ENCODE results near the gene SLC35F3.

The SLC35F3 gene

DNA sequence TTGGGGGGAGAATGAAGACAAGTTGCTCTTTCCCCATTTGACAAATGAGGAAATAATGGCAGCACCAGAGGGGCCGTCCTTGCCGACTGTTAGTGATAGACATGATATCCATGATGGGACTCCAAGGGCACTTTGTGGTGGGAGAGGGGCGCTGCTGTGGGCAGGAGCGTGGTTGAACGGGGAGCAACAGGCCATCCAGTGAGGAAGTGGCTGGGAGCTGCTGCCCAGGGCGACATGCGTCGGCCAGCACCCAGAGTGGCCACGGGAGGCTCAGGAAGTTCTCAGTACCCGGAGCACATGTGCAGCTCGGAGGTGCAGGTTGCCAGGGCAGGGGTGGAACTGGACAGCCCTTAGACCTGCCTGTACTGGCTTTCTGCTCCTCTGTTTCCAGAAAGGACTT is 71.0 kb downstream of the SLC35F3 start:
- DNase-seq, result no peak

DNA sequence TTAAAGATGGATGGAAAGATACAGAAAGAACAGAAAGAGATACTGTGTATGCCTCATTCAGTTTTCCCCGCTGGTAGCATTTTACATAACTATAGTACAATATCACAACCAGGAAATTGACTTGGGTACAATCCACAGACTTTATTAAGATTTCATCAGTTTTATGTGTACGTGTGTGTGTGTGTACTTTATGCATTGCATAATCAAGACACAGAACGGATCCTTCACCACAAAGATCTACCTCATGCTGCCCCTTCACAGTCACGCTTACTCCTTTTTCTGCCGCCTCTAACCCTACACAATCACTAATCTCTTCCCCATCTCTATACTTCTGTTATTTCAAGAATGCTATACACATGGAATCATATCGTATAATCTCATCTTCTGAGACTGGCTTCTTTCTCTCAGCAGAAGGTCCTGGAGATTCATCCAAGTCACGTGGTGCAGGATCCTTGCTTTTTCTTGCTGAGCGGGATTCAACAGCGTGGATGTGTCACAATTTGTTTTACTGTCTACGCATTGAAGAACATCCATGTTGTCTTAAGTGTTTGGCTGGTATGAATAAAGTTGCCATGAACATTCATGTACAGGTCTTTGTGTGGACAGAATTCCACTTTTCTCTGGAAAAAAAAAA is 76.7 kb downstream of the SLC35F3 start:
- no peak for DNase-seq

DNA sequence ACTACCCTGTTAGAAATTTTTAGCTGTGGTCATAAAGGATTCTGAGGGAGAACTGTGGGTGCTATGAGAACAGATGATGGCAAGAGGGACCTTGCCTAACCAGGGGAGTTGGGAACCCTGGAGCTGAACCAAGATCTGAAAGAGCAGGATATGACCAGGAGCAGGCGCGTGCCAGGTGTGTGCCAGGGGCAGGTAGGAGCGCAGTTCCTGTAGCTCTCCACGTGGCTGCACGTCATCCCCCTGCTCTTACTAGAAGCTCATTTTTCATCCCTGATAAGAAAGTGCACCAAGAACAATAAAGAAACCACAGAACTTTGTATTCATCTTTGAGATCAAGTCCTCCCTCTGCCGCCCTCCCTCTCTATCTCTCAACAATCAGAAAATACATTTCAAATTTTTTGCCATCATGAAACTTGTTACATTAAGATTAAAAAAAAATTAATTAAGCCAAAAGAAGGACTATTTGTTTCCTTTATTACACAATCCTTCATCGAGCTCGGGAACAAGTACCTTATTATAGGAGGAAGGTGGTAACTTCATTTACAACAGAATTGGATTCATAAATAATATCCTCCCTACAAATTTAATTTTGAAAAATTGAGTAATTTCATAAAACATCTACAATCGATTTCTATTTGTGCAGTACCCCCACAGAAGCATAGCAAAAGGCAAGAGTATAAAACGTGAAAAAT is 78.5 kb downstream of the SLC35F3 start:
- DNase-seq, result no peak

DNA sequence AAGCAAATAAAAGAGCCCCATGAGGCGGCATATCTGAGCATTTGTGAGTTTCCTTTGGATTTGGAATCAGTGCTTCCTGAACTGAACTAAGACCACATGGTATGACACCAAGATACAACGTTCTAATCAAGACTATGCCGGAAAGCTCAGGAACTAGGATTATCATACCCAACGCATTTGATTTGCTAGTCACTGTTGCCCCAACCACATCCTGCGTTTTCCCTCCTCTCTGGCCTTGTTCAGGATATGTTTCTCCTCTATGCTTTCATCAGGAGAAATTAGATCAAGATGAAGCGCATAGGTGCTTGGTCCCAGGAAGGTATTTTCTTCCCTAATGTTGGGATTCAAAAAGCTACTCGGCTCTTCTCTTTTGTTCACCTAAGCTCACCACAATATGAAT is 79.3 kb downstream of the SLC35F3 start:
- no peak for DNase-seq

DNA sequence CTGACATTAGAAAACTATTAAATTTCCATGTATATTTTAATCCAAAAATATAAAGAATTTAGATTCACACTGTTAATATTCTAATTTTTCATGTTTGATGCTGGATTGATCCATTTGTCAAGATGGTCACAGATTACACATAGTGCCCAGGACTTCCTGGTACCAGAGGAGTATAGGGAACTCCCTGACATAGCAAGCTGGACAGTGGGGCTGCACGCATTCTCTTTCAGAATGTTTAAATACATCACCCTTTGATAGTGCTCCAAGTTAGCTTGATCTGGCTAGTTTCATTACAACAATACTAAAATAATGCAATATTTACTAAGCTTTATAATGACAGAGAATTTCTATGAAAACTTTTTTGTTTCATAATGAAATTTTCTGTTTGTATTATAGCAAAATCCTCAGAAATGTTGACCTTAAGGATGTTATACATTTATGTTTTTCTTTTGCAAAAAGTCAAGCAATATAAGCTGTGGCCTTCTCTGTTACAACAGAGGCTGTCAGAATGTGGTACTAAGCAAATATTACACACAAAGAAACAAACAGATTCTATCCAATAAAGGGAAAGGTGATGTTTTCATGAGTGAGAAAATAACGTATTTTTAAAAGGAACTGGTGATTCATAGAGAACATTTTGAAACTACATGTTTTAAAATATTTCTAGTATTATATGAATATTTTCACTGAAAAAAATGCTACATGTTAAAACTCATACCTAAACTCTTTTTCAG is 84.7 kb downstream of the SLC35F3 start:
- DNase-seq, result no peak

DNA sequence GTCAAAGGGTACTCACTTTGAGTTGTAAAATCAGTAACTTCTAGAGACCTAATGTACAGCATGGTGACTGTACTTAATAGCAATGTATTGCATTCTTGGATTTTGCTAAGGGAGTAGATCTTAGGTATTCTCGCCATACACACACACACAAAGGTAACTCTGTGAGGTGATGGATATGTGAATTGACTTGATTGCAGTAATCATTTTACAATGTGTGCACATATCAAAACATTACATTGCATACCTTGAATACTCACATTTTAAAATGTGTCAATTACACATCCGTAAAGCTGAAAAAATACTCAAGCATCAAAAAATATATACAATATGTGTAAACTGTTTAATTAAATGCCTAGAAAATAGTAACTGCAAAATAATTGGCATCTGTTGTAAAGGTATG is 86.0 kb downstream of the SLC35F3 start:
- DNase-seq, result no peak

DNA sequence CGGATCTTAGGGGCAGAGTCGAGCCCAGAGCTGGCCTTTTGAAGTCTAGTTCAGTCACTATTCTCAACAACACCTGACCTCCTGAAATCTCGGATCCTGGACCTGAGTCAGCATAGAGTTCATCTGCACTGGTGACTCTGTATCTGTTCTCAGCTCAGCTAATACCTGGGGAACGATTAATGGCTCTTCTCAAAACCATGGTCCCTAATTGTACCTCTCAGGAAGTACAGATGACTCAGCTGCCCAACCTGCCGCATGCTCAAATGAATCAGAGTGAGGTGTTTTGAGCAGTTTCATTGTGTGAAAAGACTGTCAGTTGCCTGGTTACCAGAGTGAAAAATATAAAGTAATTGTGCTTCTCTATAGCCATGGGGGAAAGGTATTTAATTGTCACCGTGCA is 89.2 kb downstream of the SLC35F3 start:
- DNase-seq, result no peak

DNA sequence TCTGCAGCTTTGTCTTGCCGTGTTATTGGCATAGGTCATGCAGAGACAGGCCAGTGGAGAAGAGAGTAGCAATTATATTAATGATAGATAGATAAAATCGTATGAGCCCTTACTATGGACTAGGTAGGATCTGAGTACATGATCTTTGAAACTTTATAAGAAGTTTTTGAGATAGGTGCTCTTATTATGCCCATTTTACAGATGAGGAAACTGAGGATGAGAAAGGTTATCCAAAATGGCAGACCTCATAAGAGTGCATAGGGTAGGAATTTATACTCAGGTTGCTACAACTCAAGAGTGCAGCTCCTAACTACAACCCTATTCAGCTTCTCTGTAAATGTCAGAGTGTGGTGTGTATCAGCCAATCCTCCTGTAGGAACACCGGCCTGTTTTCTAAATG is 89.6 kb downstream of the SLC35F3 start:
- no peak for DNase-seq

DNA sequence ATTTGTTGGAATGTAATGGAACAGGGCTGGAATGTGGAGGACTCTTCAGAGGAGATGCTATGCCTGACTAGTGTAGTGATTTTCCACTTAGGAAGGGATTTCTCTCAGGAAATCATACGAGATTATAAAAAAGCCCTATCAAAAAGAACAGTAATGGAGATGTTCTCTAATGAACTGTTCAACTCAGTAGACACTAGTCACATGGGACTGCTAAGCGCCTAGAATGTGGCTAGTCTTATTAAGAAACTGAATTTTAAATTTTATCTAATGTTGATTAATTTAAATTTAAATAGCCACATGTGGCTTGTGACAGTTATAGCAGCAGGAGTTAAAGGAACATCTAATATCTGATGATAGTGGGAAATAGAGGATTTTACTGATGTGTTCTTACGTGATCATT is 94.0 kb downstream of the SLC35F3 start:
- no peak for DNase-seq

DNA sequence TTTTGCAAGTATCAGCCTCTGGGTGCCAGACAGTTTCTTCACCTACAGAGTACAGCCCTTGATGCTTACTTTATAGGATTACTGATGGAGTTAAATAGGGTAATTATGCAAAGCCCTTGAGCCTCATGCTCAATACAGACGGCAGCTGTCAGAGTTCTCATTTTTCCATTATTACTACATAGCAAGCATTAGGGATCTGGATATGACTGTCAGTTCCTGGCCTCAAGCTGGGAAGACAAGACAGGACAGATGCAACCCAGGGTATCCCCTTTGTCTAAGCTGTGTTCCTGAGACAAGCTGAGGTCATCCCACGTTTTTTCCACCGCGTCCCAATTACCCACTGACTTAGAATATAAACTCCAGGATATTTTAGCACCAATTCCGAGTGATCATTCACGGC is 94.4 kb downstream of the SLC35F3 start:
- DNase-seq, result no peak

DNA sequence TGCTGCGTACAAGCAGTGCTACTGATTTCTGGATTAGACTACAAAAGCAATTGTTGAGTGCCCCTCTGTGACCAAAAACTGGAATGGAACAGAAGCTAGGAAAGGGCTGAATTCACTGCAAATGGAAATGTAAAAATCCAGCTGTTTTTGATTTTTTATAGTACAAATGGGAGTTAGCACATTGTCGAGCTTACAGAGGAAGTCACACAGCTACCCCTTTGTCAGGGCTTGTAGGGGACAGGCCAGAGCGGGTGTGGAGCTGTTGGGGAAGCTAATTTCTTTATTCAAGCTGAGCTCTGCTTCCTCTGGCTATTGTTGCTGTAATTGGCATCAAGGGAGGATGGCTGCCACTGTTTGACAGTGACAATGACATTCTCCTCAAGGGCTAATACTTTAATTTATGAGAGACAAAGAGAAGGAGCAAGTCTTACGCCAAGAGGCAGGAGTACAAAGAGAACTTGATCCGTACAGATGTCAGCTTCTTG is 96.1 kb downstream of the SLC35F3 start:
- DNase-seq, result no peak

DNA sequence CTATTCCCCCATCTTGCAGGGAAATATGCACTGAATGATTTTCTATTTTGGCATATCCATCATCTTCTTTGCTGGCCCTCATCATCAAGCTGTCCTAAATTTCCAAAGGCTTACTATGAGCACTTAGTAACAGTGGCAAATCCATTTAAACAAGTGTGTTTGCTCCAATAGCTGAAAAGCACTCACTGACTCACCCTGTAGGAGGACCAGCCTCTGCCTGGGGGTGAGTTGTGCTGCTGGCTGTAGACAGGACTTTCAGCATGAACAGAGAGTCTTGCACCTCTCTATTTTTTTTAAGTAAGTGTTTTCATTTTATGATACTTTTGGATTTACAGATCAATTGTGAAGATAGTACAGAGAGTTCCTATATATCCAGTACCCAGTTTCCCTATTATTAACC is 97.3 kb downstream of the SLC35F3 start:
- DNase-seq, result no peak

DNA sequence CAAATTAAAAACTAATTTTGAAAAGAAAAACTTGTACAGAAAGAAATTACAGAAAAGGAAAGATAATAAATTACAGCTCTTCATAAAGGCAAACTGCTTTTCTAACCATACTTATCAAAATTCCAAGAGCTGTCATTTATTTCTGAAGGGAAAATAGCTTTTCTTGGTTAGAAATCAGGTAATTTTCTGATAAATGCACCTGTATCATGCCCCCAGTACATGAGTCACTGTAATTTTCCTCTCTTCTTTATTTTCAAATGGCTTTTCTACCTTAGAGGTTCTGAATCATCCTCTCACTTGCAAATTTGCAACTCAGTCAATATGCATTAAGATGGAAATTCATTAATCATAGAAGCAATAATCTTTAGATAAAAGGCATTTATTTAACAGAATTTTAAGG is 100.1 kb downstream of the SLC35F3 start:
- no peak for DNase-seq

DNA sequence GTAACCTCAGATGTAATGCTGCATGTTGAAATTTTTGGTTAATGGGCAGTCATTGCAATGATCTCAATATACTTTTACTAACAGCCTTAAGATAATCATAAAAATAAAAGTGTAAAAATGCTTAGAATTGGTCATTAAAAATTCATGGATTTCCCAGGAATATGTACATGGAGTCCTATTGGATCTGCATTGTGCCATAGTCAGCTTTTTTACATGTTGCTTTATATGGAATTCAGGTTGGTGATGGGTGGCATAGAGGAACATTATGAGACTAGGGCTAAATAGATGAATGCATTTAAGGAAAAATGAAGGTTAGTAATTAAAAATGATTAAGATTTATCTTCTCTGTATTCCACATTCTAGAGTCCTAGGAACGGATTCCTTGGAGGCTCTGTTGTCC is 103.2 kb downstream of the SLC35F3 start:
- DNase-seq, result no peak

DNA sequence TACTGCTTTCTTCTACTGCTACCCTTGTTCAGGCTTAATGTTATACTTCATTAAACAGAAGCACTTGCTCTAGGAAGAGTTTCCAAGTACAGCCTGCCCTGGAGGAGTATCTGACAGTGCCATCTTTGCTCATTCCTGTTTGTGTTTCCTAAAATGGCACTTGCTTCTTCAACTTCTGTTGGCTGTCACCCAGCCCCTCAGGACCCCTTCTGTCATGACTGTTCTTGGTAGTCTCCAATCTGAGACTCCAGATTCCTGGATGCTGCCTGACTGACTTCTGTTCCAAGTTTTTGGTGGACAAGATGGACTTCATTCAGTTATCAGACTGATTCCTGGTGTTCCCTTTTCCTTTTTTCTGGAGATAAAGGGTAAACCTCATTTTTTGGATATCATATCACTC is 104.1 kb downstream of the SLC35F3 start:
- no peak for DNase-seq

DNA sequence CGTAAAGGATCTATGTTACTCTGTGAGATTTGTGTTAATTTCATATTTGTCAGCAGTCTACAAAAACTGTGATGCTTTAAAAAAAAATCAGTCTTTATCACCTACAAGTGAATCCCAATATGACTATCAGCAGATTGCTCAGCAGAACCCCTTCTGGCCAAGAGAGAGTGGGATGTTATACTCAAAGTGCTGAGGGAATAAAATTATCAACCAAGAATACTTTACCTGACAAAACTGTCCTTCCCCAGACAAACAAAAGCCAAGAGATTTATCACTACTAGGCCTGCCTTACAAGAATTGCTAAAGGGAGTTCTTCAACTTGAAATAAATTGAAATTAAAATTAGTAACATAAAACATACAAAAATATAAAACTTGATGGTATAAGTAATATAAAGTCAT is 105.2 kb downstream of the SLC35F3 start:
- DNase-seq, result no peak

DNA sequence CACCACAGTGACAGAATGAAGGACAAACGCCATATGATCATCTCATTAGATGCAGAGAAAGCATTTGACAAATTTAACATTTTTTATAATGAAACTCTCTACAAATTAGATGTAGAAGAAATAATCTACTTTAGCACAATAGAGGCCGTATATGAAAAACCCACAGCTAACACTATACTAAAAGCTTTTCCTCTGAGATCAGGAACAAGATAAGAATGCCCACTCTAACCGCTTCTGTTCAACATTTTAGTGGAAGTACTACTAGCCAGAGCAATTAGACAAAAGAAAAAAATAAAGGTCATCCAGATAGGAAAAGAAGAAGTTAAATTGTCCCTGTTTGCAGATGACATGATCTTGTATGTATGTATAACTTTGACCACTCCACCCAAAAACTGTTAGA is 109.7 kb downstream of the SLC35F3 start:
- DNase-seq, result peak; percentile 23

DNA sequence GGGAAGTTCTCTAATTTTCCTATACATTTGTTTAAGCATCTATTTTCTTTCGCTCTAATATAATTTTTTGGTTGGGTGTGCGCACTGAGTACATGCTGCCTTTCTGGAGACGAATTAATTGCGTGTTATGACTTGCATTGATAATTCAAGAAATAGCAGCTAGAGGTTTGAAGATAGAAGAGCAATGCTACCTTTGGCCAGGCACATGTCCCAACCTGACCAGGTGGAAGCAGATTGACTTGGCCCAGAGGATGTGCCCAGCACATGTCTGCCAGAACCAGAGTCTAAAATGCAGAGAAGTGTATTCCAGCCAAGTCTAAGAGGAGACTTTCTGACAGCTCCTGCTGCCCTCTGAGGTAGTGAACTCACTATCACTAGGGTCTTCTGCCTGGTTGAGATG is 114.3 kb downstream of the SLC35F3 start:
- no peak for DNase-seq

DNA sequence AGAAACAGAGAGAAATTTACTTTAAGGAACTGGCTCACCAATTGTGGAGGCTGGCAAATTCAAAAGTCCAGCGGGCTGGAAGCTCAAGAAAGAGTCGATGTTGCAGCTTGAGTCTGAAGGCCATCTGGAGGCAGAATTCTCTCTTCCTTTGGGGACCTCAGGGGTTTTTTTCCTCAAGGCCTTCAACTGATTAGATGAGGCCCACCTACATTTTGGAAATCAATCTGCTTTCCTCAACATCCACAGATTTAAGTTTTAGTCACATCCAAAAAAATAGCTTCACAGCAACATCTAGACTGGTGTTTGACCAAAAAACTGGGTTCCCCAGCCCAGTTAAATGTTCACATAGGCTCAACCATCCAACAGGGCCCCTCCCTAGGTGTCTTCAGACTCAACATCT is 114.9 kb downstream of the SLC35F3 start:
- DNase-seq, result no peak

DNA sequence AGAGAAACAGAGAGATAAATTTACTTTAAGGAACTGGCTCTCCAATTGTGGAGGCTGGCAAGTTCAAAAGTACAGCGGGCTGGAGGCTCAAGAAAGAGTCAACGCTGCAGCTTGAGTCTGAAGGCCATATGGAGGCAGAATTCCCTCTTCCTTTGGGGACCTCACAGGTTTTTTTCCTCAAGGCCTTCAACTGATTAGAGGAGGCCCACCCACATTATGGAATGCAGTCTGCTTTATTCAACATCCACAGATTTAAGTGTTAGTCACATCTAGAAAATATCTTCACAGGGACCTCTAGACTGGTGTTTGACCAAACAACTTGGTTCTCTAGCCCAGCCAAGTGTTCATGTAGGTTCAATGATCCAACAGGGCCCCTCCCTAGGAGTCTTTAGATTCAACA is 117.8 kb downstream of the SLC35F3 start:
- DNase-seq, result no peak

DNA sequence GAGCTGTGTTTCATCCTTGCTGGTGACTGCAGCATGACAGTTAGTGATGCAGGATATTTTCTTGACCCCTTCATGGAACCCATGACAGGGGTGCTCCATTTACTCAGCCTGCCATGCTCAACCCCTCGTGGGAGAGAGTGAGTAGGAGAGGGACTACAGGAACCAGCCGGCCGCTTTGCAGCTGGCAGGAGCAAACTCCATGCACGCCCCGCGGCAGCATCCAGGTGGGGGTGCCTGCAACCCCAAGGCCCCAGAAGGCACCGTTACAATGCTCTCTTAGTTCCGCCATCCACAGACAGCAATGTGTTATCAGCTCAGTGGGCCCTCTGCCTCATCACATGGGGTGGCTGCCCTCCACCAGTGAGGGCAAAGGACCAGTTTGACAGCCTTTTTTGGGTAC is 135.1 kb downstream of the SLC35F3 start:
- no peak for DNase-seq

DNA sequence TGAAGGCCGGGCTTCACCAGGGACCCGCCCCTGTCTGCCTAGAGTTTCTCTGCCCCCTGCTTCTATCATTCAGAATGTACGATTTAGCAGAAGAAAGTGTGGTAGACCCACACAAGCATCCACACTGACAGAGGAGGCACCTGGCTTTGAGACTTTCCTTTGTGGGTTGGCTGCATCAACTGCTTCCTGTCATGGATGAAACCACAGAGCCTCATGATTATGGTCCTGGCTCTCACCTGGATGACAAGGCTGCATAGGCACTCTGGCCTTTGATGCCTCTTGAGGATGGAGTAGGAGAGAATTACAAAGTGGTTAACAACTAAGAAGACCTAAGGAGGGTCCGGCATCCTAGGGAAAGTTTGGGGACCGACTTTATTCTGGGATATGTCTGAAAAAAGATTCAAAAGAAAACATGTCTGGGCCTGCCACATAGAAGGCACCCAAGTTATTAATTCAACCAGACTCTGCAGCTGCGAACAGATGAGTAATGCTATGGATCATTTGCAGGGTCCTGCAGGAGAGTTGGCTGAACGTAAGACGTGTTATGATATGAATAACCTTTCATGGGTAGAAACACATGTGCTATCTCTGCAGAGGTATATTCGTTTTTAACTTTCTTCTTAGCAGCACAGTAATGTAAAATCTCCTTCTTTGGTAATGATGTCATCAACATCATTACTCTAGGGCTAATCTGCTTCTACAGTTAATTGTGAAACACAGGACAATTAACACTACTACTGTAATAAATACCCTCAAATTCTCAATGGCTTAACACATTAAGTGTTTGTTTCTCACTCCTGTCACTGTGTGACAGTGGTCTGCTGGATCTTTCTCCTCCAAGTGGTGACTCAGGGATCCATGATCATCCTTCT is 136.2 kb downstream of the SLC35F3 start:
- DNase-seq, result no peak

DNA sequence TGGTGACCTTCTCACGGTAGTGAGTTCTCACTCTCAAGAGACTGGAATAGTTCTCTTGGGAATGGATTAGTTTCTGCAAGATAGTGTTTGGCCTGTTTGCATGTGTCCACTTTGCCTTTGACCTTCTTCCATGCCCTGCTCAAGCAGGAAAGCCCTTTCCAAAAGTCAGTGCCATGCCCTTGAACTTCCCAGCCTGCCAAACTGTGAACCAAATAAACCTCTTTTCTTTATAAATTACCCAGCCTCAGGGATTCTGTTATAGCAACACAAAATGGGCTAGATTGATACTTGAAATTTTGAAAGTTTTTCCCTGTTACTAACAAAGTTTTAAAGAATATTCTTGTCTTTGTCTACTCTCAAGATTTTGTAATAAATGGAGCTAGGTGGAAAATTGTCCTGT is 139.6 kb downstream of the SLC35F3 start:
- no peak for DNase-seq

Measured in OCI-M1 (cell line).